Endothelial cell of umbilical vein (primary cell): ENCODE results near the gene EEF1E1. TPM values are rescaled to one million over a fixed set of nuclear protein-coding genes. Genes with fewer than 3 reads are reported as not detected.
A peak's percentile ranks its signal among the peaks of the same experiment; 100 is the strongest.

ENCODE experiments used
- BruUV-seq: library from RNA; stranded (reverse); fragments of 400-500 nt; replicated peaks from 2 replicates; lab custom pipeline; 2021; lab: Mats Ljungman, UMichigan
- CTCF ChIA-PET: fragments of 300-600, 350-600 bp; sonication (Branson Sonifier 250); formaldehyde crosslinking; loops from one replicate; lab custom pipeline; 2021; ENCODE audit warnings: antibody characterized with exemption, inconsistent platforms; lab: Charles Lee
- POLR2A ChIA-PET: fragments of 300-600, 350-600 bp; sonication (Branson Sonifier 250); formaldehyde crosslinking; loops from one replicate; lab custom pipeline; 2021; ENCODE audit warnings: antibody characterized with exemption, inconsistent platforms; lab: Charles Lee
- DNase-seq: peaks from one replicate; pipeline ENCODE4 v3.0.0-alpha.2; 2011; ENCODE audit warnings: low read depth, low spot score
- FAIRE-seq: peaks from 2 replicates; lab custom pipeline; 2011; peaks lifted over from hg19 to GRCh38; lab: Jason Lieb, UNC
- H2AFZ ChIP-seq: 2 replicates; pipeline ENCODE4 v1.6.0; 2012; ENCODE audit warnings: low read depth, low read length, control low read depth, inconsistent platforms
- H3K27ac ChIP-seq: 2 replicates; pipeline ENCODE4 v1.5.1; 2011; ENCODE audit warnings: low read depth, mild to moderate bottlenecking, control low read depth, low read length, moderate library complexity; ENCODE audit not compliant: insufficient read depth
- H3K27me3 ChIP-seq, 2 experiments: 2 replicates each; pipeline versions ENCODE4 v1.6.0 to v1.6.1; 2011; ENCODE audit warnings: low read length in 2 of 2, mixed read lengths in 1 of 2; ENCODE audit not compliant: control insufficient read depth in 2 of 2, insufficient read depth in 2 of 2
- H3K36me3 ChIP-seq, 2 experiments: 2 replicates in 1 of 2; 3 replicates in 1 of 2; pipeline ENCODE4 v1.5.1; 2011; ENCODE audit warnings: low read length in 2 of 2, mild to moderate bottlenecking in 1 of 2, moderate library complexity in 1 of 2; ENCODE audit not compliant: control insufficient read depth in 2 of 2, insufficient read depth in 2 of 2; ENCODE audit errors: extremely low read depth in 1 of 2
- H3K4me1 ChIP-seq: 3 replicates; pipeline ENCODE4 v1.5.1; 2011; ENCODE audit warnings: mild to moderate bottlenecking, low read length; ENCODE audit not compliant: control insufficient read depth, insufficient read depth; ENCODE audit errors: extremely low read depth
- H3K4me2 ChIP-seq: 2 replicates; pipeline ENCODE4 v1.6.1; 2011; ENCODE audit warnings: low read length, control low read depth, mixed read lengths; ENCODE audit not compliant: insufficient read depth
- H3K4me3 ChIP-seq, 3 experiments: fragments of 200-600 bp in 1 of 3; sonication (generic), shearing (Covaris generic) in 1 of 3; replicated peaks in 1 of 3; 2 replicates each; pipeline ENCODE4 v1.5.1; 2011 to 2016; ENCODE audit warnings: control low read depth in 3 of 3, low read length in 3 of 3, mild to moderate bottlenecking in 2 of 3, inconsistent platforms in 1 of 3, low read depth in 1 of 3, moderate library complexity in 1 of 3; ENCODE audit not compliant: insufficient read depth in 1 of 3
- H3K79me2 ChIP-seq: 2 replicates; pipeline ENCODE4 v1.6.0; 2012; ENCODE audit warnings: low read length, inconsistent platforms; ENCODE audit not compliant: control insufficient read depth, insufficient read depth
- H3K9ac ChIP-seq: replicated peaks from 2 replicates; pipeline ENCODE3; 2011; ENCODE audit warnings: low read length, control low read depth; ENCODE audit not compliant: insufficient read depth; ENCODE audit errors: extremely low read depth
- H3K9me1 ChIP-seq: replicated peaks from 3 replicates; pipeline ENCODE4 v1.6.0; 2011; ENCODE audit warnings: mild to moderate bottlenecking, low read length; ENCODE audit not compliant: control insufficient read depth, insufficient read depth; ENCODE audit errors: extremely low read depth
- H3K9me3 ChIP-seq: replicated peaks from 2 replicates; pipeline ENCODE4 v1.5.1; 2012; ENCODE audit warnings: low read length, inconsistent platforms; ENCODE audit not compliant: control insufficient read depth, insufficient read depth
- H4K20me1 ChIP-seq: replicated peaks from 2 replicates; pipeline ENCODE3; 2011; ENCODE audit warnings: mild to moderate bottlenecking, low read length; ENCODE audit not compliant: control insufficient read depth, insufficient read depth; ENCODE audit errors: extremely low read depth
- EZH2 ChIP-seq: IDR thresholded peaks from 2 replicates; pipeline ENCODE4 v1.6.1; 2012; ENCODE audit warnings: borderline replicate concordance, low read depth, mild to moderate bottlenecking, moderate library complexity, low read length, inconsistent platforms; ENCODE audit not compliant: severe bottlenecking
- FOS ChIP-seq: IDR thresholded peaks from 2 replicates; pipeline ENCODE4 v1.6.1; 2011; ENCODE audit warnings: mild to moderate bottlenecking, low read length, moderate library complexity, borderline replicate concordance; ENCODE audit not compliant: insufficient read depth
- GATA2 ChIP-seq: IDR thresholded peaks from 2 replicates; pipeline ENCODE4 v1.7.0; 2011; ENCODE audit warnings: low read depth, mild to moderate bottlenecking, moderate library complexity, mixed read lengths, low read length; ENCODE audit not compliant: insufficient read length, insufficient read depth
- JUN ChIP-seq: IDR thresholded peaks from 2 replicates; pipeline ENCODE4 v1.6.1; 2011; ENCODE audit warnings: borderline replicate concordance, low read depth; ENCODE audit not compliant: insufficient read length, insufficient read depth
- MYC ChIP-seq: IDR thresholded peaks from one replicate; pipeline ENCODE4 v1.6.1; 2011; ENCODE audit warnings: mild to moderate bottlenecking, low read depth, low read length
- POLR2AphosphoS5 ChIP-seq: IDR thresholded peaks from 2 replicates; pipeline ENCODE4 v1.6.1; 2012; ENCODE audit warnings: low read depth, mild to moderate bottlenecking, control low read depth, low read length, moderate library complexity; ENCODE audit not compliant: insufficient read depth
- dilution Hi-C: fragments of 300-500 bp; cut with MboI; formaldehyde crosslinking; loops from one replicate; pipeline ENCODE4 v1.15.0; 2019; ENCODE audit warnings: low sequenced_read_pairs; ENCODE audit not compliant: extremely low pct_ligation_motif_present
- intact Hi-C: fragments of 100-400 bp; cut with micrococcal nuclease; formaldehyde crosslinking; loops from one replicate; pipeline ENCODE4 v1.10.0; 2022
- polyA plus RNA-seq, 4 experiments: library from polyadenylated mRNA; depleted of rRNA in 3 of 4; stranded (reverse) in 3 of 4; unstranded in 1 of 4; fragments of >200 nt; gene quantifications; 2 replicates each; pipeline versions ENCODE4 v1.2.1 to v1.2.3, GENCODE V29; 2011 to 2012; ENCODE audit warnings: missing spikeins in 1 of 4
- total RNA-seq: library from RNA; stranded (reverse); gene quantifications from 2 replicates; pipeline ENCODE4 v1.2.3, GENCODE V29; 2021
- TF ChIP-seq, protein P1 (sequence below), 2 donors: IDR thresholded peaks; 1 replicate in 1 of 2; 2 replicates in 1 of 2; pipeline ENCODE4 v1.5.1; 2011; ENCODE audit warnings: low read length in 2 of 2, mild to moderate bottlenecking in 2 of 2, moderate library complexity in 2 of 2, control low read depth in 1 of 2, inconsistent platforms in 1 of 2, low read depth in 1 of 2; ENCODE audit not compliant: insufficient read depth in 1 of 2; ENCODE audit errors: extremely low read depth in 1 of 2
- TF ChIP-seq, protein P2 (sequence below): IDR thresholded peaks from 2 replicates; pipeline ENCODE4 v1.6.1; 2011; ENCODE audit not compliant: insufficient read depth, insufficient read length

EEF1E1 gene
- total and polyA plus RNA-seq, 2 donors (not counting 3 experiments of a cell fraction or from before 2014, with no cell fraction given) = 53.8 to 58.1 TPM

GRCh38 chr6:8108031-8108660, 5.8 kb upstream of the EEF1E1 start:
- H2AFZ ChIP-seq = peak overlapping the region; percentile 47
- TF ChIP-seq FOS = peak; percentile 98
- TF ChIP-seq, protein P1, sequence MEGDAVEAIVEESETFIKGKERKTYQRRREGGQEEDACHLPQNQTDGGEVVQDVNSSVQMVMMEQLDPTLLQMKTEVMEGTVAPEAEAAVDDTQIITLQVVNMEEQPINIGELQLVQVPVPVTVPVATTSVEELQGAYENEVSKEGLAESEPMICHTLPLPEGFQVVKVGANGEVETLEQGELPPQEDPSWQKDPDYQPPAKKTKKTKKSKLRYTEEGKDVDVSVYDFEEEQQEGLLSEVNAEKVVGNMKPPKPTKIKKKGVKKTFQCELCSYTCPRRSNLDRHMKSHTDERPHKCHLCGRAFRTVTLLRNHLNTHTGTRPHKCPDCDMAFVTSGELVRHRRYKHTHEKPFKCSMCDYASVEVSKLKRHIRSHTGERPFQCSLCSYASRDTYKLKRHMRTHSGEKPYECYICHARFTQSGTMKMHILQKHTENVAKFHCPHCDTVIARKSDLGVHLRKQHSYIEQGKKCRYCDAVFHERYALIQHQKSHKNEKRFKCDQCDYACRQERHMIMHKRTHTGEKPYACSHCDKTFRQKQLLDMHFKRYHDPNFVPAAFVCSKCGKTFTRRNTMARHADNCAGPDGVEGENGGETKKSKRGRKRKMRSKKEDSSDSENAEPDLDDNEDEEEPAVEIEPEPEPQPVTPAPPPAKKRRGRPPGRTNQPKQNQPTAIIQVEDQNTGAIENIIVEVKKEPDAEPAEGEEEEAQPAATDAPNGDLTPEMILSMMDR (IDR thresholded peaks at IDR 0.05; ENCODE audit: extremely low read depth in 1 of 2, insufficient read depth in 1 of 2, low read depth in 1 of 2, low read length in 2 of 2) = no peak
- TF ChIP-seq, protein P2, sequence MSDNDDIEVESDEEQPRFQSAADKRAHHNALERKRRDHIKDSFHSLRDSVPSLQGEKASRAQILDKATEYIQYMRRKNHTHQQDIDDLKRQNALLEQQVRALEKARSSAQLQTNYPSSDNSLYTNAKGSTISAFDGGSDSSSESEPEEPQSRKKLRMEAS = no peak
- TF ChIP-seq JUN = peak; percentile 91
- peak; percentile 27 for TF ChIP-seq MYC
- no peak for TF ChIP-seq EZH2
- peak; percentile 60 for TF ChIP-seq GATA2
- TF ChIP-seq POLR2AphosphoS5 = peak; percentile 84
- ChIA-PET POLR2A (interaction anchor here (0.6 to 1.0 kb wide), 3 partner anchors 23 to 100 kb away, joined by 3 to 5 read pairs (median 5); no protein-coding TSS in a partner anchor), CTCF (interaction anchor here (1.3 kb wide), 1 partner anchor 111 kb away, joined by 5 read pairs; no protein-coding TSS in a partner anchor)
- peak overlapping the region; percentile 46 for H3K4me2 ChIP-seq
- no peaks in the 10 kb centered on the region for H4K20me1 ChIP-seq
- peak; percentile 97 for DNase-seq
- H3K36me3 ChIP-seq = no peaks in the 10 kb centered on the region
- H3K27me3 ChIP-seq = no peaks in the 10 kb centered on the region
- H3K4me3 ChIP-seq = no peak overlapping the region
- intact Hi-C loops = loop anchor here (1.0 kb wide), 1 partner anchor 25 kb away; no protein-coding TSS in a partner anchor
- peaks cover 18% of the 10 kb centered on the region for H3K4me1 ChIP-seq
- H3K9ac ChIP-seq = peak overlapping the region; percentile 49
- dilution Hi-C loops = no loop called here
- peak overlapping the region; percentile 85 for H3K27ac ChIP-seq
- no peaks in the 10 kb centered on the region for H3K79me2 ChIP-seq
- H3K9me3 ChIP-seq = no peaks in the 10 kb centered on the region
- H3K9me1 ChIP-seq = no peaks in the 10 kb centered on the region
- TSS peak; percentile 28 for BruUV-seq
- FAIRE-seq = peak; percentile 98
